Right lobe of liver (tissue), 4 donors: Measurements from ENCODE around the gene SLC7A6OS.

Experiments used
- CTCF ChIP-seq, 4 donors: fragments of 200-600 bp in 3 of 4; fragments of 450-650 bp in 1 of 4; IDR thresholded peaks; one replicate each; pipeline versions ENCODE4 v1.5.1 to v1.8.0; 2016 to 2022; ENCODE audit warnings: antibody characterized with exemption in 4 of 4, mild to moderate bottlenecking in 2 of 4
- POLR2A ChIP-seq: fragments of 450-650 bp; IDR thresholded peaks from one replicate; pipeline ENCODE4 v1.6.1; 2017; ENCODE audit warnings: antibody characterized with exemption, mild to moderate bottlenecking
- donor health status: DM: no; HTN: no; CAD: no.
- donor health status: DM: no; HTN: no; CAD: no.
- donor health status: DM: no; HTN: yes; CAD: no.

- TF ChIP-seq POLR2A = no peak
- TF ChIP-seq CTCF (IDR thresholded peaks at IDR 0.05) = no peak
Observed at GRCh38 chr16:68343137-68343536, 32.4 kb upstream of the SLC7A6OS start.
